Activated T-helper 1 cell treated with Interleukin-2 at 50 U/mL for 16 hours (primary cell): ENCODE results near the gene TFDP1.
A peak's percentile ranks its signal among the peaks of the same experiment; 100 is the strongest.

Experiments used
- DNase-seq: peaks from one replicate; pipeline ENCODE4 v3.0.0-alpha.2; 2020; ENCODE audit warnings: low read depth

Gene TFDP1, protein sequence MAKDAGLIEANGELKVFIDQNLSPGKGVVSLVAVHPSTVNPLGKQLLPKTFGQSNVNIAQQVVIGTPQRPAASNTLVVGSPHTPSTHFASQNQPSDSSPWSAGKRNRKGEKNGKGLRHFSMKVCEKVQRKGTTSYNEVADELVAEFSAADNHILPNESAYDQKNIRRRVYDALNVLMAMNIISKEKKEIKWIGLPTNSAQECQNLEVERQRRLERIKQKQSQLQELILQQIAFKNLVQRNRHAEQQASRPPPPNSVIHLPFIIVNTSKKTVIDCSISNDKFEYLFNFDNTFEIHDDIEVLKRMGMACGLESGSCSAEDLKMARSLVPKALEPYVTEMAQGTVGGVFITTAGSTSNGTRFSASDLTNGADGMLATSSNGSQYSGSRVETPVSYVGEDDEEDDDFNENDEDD

DNA sequence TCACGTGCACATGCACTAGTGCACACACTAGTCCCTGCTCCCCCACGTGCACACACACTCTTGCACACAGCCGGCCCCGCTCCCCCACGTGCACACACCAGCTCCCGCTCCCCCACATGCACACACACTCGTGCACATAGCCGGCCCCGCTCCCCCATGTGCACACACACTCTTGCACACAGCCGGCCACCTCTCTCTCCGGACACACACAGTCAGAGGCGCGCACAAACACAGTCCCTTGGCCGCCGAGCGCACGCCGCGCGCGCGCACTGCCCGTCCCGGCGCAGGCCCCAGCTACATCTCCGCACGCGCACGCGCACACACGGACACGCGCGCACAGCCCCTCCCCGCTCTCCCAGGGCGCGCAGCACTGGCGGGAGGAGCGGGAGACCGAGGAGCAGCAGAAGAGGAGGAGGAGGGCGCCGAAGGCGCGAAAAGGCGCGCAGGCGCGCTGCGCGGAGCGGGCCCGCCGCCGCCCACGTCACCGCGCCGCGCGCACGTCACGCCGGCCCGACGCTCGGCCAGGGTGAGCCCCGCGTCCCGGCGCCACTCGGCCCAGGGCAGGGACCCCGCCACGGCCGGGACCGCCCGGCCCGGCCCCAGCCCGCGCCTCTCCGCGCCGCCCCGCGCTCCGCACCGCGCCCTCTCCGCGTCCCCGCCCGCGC is at the start of gene TFDP1:
TSS of gene TFDP1 (plus strand) at position 549 of the 665 bp plus-strand sequence. CDS start 1,085 bp downstream, outside the sequence.
- DNase-seq: peak; percentile 38

DNA sequence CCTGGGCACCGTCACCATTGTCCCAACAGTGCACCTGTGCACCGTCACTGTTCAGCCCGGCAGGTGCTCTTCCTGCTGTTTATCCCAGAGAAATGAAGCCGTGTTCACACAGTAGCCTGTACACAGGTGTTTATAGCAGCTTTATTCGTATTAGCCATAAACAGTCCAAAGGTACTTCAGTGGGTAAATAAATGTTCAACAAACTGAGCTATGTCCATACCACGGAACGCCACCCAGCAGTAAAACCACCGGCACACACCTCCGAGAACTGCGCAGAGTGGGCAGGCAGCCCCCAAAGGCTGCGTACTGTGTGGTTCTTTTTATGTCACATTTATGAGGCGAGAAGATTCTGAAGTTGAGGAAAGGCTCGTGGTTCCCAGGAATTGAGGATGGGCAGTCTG is 49.2 kb upstream of the TFDP1 start:
- DNase-seq: no peak

DNA sequence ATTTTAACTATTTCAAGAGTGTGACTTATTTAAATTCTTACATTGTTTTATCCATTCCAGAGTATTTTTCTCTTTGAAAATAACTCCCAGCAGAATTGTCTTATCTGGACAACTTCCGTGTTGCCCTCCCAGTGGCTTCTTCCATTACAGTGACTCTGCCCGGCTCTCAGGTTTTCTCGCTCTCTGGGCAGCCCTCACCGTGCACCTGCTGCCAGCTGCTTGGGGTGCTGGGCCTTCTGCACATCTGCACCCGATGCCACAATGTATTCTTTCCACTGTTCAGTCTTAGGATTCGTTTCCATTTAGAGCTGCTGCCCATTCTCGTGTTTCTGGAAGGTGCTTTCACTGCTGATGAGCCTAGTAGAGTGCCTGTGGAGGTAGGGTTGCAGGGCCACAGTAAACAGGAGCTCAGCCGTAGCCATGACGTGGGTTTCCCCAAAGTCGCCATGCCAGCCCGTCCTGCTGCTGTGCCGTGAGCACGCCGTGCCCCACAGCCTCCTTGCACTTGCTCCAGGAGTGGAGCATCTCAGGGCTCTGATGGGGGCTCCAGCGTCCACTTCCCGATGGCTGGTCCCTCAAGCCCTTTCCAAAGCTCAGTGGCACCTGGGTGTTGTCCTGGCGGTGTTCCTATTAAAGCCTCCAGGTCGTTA is 48.0 kb upstream of the TFDP1 start:
- DNase-seq: no peak

DNA sequence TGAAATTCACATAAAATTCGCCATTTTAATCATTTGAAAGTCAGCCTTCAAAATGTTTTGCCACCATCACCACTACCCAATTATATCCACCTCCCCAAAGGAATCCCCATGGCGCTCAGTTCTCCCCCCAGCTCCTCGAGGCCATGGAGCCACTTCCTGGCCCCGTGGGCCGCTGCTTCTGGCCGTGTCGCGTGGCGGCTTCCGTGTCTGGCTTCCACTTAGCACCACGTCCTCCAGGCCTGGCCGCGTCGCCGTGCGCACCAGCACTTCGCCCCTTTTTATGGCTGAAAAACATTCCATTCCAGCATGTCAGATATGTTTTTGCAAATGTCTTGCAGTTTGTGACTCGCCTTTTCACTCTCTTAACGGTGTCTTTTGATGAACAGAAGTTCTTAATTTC is 47.3 kb upstream of the TFDP1 start:
- no peak for DNase-seq

DNA sequence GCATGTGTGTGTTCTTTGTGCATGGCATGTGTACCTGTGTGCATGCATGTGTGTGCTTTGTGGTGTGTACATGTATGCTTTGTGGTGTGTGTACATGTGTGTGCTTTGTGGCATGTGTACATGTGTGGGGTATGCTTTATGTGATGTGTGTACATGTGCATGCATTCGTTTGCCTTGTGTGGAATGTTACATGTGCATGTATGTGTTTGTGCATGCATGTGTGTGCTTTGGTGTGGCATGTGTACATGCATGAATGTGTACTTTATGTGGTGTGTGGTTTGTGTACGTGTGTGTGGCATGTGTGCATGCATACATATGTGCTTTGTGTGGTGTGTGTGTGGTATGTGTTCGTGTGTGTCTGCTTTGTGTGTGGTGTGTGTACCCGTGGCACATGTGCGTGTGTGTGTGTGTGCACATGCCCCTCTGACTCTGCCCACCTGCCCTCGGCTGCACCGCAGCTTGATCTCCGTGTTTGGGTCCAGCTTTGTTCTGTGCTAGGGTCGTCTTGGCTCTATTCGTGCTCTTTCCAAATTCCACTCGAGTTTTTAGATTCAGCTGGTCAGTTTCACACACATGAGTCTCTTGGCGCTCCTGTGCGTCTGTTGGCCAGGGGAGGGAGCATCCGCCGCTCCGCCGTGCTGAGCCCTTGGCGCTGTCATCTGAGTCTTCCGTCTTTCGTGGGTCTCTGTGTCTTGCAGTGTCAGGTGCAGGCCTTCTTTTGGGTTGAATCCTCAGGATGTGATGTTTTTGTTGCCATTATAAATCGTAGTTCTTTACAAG is 46.5 kb upstream of the TFDP1 start:
- DNase-seq: no peak

DNA sequence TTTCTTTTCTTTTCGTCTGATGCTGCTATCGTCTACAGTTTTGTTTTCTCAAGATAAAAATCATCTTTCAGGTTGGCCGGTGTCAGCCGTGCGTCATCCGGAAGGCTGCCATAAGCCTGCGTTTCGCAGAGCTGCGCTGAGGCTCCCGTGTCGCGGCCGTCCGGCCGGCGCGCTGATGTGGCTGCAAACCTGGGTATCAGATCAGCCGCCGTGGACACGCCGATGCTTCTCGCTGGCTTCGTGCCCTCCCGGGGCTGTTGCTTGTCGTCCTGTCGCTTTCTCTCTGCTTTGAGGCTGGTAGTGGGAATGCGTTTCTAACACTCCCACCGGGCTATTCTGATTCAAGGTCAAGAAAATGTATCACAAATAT is 45.9 kb upstream of the TFDP1 start:
- DNase-seq: no peak

DNA sequence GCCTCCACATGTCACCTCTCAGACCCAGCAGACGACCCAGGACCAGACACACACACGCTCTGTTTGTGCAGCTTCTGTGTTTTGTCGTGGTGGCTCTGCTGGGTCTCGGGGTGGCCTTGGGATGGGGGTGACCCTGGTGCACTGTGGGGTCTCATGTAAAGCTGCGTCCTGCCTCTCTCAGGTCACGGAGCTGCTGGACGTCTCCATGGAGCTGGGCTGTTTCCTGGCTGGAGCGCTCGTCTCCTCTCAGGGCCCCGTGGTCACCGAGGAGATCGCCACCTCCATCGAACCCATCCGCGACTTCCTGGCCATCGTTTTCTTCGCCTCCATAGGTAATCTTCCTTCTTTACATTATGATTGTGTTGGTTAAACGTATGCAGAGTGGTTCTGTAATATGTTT is 45.4 kb upstream of the TFDP1 start:
- DNase-seq: no peak

DNA sequence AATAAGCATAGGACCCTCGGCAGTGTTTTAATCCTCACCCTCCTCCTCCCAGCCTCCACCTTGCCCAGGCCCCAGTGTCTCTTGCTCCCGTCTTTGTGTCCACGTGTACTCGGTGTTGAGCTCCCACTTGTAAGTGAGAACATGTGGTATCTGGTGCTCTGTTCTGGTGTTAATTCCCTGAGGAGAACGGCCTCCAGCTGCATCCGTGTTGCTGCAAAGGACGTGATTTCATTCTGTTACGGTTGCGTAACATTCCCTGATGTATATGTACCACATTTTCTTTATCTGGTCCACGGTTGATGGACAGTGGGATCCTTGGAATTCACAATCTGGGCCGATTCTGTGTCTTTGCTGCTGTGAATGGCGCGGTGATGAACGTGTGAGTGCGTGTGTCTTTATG is 44.7 kb upstream of the TFDP1 start:
- no peak for DNase-seq

DNA sequence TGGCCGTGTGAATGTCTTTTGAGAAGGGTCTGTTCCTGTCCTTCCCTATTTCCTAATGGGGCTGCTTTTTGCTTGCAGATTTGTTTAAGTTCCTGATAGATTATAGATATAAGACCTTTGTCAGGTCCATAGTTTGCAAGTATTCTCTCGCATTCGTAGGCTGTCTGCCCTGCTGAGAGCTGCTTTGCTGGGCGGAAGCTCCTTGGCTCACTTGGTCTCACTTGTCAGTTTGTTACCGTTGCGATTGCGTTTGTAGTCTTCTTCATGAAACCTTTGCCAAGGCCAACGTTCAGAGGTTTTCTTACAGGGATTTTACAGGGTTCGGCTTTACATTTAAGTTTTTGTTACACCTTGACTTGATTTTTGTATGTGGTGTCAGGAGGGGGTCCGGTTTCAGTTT is 44.0 kb upstream of the TFDP1 start:
- no peak for DNase-seq

DNA sequence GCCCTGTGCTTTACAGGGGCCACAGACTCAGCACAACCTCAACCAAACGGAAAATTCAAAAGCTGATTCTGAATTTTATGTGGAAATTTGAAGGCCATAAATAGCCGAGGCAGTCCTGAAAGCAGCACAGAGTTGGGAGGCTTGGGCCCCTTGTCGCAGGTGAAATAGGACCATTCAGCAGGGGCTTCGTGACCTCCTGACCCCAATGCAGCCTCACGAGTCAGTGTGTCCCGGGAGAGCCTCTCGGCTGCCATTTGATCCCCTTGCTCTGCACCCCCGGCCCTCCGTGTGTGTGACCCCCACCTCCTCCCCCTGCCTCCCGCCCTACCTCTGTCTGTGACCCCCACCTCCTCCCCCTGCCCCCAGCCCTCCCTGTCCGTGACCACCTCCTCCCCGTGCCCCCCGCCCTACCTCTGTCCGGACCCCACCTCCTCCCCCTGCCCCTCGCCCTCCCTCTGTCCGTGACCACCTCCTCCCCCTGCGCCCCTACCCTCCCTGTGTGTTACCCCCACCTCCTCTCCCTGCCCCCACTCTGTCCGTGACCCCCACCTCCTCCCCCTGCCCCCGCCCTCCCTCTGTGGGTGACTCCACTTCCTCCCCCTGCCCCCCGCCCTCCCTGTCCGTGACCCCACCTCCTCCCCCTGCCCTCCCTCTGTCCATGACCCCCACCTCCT is 41.7 kb upstream of the TFDP1 start:
- no peak for DNase-seq

DNA sequence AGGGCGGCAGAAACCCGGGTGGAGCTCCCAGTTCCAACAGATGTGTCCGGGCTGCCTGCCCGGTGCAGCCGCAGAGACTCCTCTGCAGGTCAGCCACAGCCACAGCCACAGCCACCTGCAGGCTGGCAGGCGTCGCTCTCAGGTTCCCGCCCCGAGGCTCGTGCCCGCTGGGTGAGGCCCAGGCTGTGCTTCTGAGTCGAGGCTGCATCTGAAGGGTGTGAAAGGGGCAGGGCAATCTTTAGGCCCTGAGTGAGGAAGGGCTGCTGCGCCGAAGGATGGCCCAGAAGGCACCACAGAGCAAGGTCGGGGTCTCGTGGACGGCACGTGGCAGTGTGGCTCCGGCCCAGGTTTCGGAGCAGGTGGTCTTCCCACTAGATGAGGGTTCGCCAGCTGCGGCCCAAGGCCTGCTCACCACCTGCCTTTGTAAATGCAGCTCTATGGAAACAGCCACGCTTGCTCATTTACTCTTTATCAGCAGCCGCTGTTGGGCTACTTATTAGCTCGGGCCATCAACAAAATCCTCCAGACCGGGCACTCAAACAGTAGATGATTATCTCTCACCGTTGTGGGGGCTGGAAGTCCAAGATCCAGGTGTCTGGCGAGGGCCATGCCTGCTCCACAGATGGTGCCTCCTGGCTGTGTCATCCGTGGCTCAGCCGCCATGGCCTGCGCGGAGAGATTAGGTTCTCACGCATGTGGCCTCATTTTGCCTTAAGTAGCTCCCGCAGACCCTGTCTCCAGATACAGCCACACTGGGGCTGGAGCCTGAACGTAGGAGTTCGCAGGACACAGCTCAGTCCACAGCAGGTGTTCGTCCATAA is 40.3 kb upstream of the TFDP1 start:
- DNase-seq: no peak

DNA sequence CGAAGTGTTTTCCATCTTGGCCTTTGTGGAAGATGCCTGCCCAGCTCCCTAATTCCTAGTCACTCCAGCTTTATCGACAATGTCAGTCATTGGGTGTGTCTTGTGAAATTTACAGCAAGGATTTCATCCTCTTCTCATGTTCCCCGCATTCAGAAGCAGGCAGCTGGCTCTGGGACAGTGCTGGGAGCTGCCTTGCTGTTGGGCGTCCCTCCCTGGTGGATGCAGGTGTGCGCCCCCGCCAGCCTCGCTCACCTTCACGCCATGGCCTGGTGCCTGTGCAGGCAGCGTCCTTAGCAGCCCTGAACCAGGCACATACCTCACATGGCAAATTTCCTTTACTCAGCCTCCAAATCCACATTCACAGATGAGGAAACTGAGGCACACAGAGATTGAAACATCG is 39.7 kb upstream of the TFDP1 start:
- DNase-seq: no peak

DNA sequence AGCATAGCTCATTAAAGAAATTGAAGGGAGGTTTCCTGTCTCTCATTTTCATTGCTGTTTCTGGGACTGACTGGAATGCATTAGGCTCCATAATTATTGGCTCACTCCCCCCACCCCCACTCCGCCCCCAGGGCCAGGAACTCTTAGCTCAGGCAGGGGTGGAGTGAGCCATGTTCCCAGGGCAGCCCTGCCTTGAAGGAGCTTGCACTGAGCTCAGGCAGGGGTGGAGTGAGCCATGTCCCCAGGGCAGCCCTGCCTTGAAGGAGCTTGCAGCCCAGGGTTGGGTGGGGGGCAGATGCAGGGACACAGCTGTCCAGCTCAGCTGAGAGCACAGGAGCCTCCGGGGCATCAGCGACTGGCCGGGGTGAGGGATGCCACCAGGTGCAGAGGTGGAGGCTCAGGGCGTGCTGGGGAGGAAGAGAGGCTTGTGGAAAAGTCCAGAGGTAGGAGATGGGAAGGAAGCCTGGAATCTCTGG is 39.1 kb upstream of the TFDP1 start:
- DNase-seq: no peak

DNA sequence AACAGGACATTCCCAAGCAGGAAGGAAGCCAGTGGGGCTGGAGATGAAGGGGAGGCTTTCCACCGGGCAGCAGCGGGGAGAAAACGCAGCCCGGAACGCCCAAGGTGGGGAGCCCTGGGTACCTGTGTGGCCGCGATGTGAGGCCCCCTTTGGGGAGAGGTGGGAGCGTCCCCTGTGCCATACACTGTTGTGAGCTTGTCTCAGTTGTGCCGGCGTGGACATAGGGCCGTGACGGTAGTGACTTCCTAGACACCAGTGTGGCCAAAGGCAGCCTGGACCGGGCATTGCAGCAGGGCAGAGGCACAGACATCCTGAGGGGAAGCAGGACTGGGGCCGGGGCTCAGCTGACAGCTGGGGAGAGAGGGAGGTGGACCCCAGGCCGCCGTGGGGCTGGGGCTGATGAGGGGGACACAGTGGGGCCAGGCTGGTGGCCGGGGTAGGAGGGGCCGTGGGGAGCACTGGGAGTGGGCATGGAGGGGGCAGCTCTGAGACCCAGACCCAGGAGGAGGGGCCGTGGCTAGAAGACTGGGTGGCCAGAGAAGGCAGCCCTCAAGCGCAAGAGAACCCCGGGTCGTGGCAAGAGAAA is 38.5 kb upstream of the TFDP1 start:
- DNase-seq: no peak

DNA sequence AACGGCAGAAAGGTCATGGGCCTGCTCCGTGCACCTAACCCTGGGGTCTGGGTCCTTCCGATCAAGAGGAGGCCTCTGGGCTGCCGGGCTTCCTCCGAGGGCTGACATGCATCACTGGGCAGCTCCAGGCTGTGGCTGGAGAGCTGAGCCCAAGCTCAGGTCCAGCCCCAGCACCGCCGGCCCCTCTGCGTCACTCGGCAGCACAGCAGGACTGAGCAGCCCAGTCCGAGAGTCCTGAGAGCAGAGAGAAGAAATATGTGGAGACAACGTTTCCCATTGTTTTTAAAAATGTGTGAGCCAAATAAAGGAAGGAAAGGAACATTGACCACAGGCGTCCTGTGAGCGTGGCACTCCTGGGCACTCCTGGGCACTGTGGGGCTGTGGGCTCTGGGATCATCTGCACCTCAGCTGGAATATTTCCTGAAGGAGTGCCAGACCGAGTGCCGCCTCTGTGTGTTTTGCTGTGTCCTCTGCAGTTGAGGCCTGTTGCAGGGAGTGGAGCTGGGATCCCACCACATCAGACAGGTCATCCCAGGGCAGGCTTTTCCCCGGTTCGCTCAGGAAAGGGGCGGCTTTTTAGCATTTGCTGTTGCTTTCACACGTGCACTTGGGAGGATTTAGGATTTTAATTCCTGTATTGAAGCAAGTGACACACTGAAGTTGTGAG is 37.8 kb upstream of the TFDP1 start:
- no peak for DNase-seq

DNA sequence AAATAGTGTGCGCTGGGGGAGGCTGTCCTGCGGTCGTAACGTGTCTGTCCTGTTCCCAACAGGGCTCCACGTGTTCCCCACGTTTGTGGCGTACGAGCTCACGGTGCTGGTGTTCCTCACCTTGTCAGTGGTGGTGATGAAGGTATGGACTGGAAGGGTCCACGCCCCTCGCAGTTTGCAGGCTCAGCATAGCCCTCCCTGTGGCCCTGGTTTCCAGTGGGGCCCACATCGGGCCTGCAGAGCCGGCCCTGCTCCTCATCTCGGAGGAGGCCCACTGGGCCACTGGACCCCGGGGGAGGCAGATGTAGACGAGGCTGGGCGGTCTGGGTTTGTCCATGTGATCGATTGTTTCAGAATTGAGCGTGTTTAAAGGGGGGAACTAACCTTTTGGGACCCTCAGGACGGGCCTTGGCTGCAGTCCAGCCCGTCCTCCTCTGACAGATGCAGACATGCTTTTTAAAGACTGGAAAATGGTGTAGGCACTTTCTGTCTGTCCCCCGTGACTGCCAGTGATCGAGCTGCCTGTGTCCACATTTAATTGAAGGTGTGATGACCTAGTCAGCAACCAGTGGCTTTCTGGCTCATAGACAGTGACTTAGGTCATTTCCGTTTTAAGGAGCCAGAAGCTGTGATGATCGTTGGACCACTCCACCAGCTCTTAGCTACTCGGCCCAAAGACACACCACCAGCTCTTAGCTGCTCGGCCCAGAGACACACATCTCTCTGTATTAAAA is 37.1 kb upstream of the TFDP1 start:
- DNase-seq: no peak

DNA sequence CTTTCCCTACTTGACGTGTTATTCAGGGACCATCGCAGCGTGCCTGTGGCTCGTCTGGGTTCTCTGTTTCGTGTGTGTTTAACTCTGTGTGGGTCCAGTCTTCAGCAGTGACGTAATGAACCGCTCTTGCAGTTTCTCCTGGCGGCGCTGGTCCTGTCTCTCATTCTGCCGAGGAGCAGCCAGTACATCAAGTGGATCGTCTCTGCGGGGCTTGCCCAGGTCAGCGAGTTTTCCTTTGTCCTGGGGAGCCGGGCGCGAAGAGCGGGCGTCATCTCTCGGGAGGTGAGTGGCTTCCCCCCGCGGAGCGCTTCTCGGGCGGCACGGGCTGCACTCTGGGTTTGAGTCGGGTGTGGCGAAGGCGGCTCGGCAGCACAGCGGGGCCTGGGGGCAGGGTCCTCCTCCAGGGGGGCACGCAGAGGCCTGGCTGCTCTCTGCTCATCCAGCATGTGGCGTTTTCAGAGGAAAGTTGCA is 36.3 kb upstream of the TFDP1 start:
- DNase-seq: no peak

DNA sequence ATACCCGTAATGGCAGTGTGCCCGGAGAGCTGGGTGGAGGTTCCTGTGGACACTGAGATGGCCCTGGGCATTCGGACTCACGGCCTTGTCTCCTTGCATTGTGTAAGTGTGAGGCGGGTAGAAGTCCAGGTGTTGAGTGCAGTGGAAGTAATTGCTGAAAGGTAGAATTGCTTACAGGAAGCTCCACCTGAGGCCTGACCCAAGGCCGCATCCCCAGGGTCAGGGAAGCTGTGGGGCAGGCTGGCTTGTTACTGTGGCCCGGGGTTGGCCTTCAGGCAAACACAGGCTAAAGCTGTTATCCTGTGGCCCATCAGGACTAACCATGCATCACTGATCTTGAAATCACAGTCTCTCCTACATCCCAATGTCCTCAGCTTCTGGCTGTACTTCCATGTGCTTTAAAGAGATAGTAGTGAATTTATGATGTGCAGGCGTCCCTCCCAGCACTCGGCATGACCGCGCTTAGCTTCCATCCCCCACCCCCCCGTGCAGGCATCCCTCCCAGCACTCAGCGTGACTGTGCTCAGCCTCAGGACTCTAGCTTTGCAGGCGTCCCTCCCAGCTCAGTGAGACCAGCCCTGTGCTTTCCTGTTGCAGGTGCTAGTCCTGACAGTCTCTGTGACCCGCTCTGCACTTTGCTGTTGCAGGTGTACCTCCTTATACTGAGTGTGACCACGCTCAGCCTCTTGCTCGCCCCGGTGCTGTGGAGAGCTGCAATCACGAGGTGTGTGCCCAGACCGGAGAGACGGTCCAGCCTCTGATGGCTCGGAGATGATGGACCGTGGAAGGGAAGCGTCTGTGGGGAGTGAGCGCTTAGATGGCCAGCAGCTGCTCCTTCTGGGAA is 35.6 kb upstream of the TFDP1 start:
- DNase-seq: no peak
